ENCODE results near the gene HDDC2. TPM values are rescaled to one million over a fixed set of nuclear protein-coding genes. Genes with fewer than 3 reads are reported as not detected.

Gene HDDC2
- total RNA-seq, 2 donors from 2014 or later, result 51.5 to 74.4 TPM

DNA sequence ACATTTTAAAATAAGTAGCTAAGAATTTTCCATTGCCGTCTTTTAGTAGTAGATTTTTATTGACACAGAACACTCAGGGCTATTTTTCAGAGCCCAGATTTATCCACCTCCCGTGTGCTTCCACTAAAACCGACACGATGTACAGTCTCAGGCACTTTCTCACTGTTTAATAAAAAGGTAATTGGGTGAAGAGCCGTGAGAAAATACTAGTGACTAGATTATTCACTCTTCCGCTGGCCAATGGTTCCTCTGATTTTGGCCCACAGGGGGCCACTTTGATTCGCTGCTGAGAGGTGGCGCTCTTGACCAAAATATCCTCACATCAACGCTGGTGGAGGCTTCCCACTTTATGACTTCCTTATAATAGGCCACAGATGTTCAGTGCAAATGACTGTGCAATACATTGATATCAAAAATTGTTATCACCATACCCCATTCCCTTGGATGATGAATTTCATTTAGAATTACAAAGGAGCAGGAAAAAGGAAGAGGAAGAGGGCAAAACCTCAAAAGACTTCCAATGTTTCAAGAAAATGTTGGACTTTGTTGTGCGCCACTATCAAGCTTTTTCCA, 12.3 kb upstream of the HDDC2 start:
- Mint-ChIP-seq H3K4me1 (no peaks in the 10 kb centered on the region), H3K4me3 (no peak overlapping the region), H3K36me3 (ENCODE audit: low read depth) (no peaks in the 10 kb centered on the region), H3K9me3 (no peaks in the 10 kb centered on the region), H3K27me3 (peaks cover 5% of the 10 kb centered on the region), H3K27ac (no peak overlapping the region)
- ATAC-seq (replicated peaks), result peak; percentile 65

- peaks cover 5% of the 10 kb centered on the region for H3K27me3 Mint-ChIP-seq
- H3K4me3 Mint-ChIP-seq, result no peak overlapping the region
- H3K36me3 Mint-ChIP-seq (ENCODE audit: low read depth), result no peaks in the 10 kb centered on the region
- H3K4me1 Mint-ChIP-seq, result no peaks in the 10 kb centered on the region
- no peak for ATAC-seq (replicated peaks)
- no peaks in the 10 kb centered on the region for H3K9me3 Mint-ChIP-seq
- no peak overlapping the region for H3K27ac Mint-ChIP-seq
Measured at GRCh38 chr6:125312950-125313349, 11.2 kb upstream of the HDDC2 start.

DNA sequence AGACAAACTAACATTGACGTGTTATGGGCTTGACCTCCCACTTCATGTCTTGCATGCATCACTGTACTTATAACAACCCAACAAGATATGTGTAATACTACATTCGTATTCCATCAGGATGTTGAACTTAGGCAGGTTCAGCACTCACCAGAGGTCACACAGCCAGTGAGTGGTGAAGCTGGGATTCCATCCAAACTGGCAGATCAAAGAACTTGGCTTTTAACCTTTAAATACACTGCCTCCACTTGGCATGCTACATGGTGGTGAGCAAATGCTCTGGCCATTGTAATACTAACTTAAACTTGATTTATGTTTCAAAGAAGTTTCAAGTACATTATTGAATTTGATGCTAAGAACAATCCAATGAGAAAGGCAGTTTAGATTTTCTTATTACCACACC, 10.7 kb upstream of the HDDC2 start:
- no peaks in the 10 kb centered on the region for H3K4me1 Mint-ChIP-seq
- no peak overlapping the region for H3K27ac Mint-ChIP-seq
- H3K36me3 Mint-ChIP-seq (ENCODE audit: low read depth), result no peaks in the 10 kb centered on the region
- H3K27me3 Mint-ChIP-seq, result peaks cover 5% of the 10 kb centered on the region
- no peaks in the 10 kb centered on the region for H3K9me3 Mint-ChIP-seq
- no peak overlapping the region for H3K4me3 Mint-ChIP-seq
- ATAC-seq (replicated peaks), result no peak

GRCh38 chr6:125310994-125311649, 9.4 kb upstream of the HDDC2 start:
- Mint-ChIP-seq H3K4me3 (no peak overlapping the region), H3K9me3 (no peaks in the 10 kb centered on the region), H3K27me3 (peaks cover 5% of the 10 kb centered on the region), H3K36me3 (ENCODE audit: low read depth) (no peaks in the 10 kb centered on the region), H3K4me1 (no peaks in the 10 kb centered on the region), H3K27ac (no peak overlapping the region)
- ATAC-seq (replicated peaks), result peak; percentile 67

GRCh38 chr6:125307964-125308615, 6.3 kb upstream of the HDDC2 start:
- no peaks in the 10 kb centered on the region for H3K36me3 Mint-ChIP-seq (ENCODE audit: low read depth)
- H3K27ac Mint-ChIP-seq, result no peak overlapping the region
- H3K4me3 Mint-ChIP-seq, result no peak overlapping the region
- peaks cover 5% of the 10 kb centered on the region for H3K27me3 Mint-ChIP-seq
- peak; percentile 52 for ATAC-seq (replicated peaks)
- H3K9me3 Mint-ChIP-seq, result peaks cover 3% of the 10 kb centered on the region
- no peaks in the 10 kb centered on the region for H3K4me1 Mint-ChIP-seq

GRCh38 chr6:125307150-125307838, 5.5 kb upstream of the HDDC2 start:
- peaks cover 2% of the 10 kb centered on the region for H3K27me3 Mint-ChIP-seq
- no peak overlapping the region for H3K27ac Mint-ChIP-seq
- no peaks in the 10 kb centered on the region for H3K36me3 Mint-ChIP-seq (ENCODE audit: low read depth)
- no peak overlapping the region for H3K4me3 Mint-ChIP-seq
- no peak for ATAC-seq (replicated peaks)
- H3K4me1 Mint-ChIP-seq, result peaks cover 5% of the 10 kb centered on the region
- H3K9me3 Mint-ChIP-seq, result peaks cover 6% of the 10 kb centered on the region

GRCh38 chr6:125306756-125307149, 5.0 kb upstream of the HDDC2 start:
- H3K4me3 Mint-ChIP-seq, result no peak overlapping the region
- ATAC-seq (replicated peaks), result no peak
- H3K27ac Mint-ChIP-seq, result no peak overlapping the region
- no peaks in the 10 kb centered on the region for H3K36me3 Mint-ChIP-seq (ENCODE audit: low read depth)
- peaks cover 8% of the 10 kb centered on the region for H3K4me1 Mint-ChIP-seq
- H3K9me3 Mint-ChIP-seq, result peaks cover 8% of the 10 kb centered on the region
- H3K27me3 Mint-ChIP-seq, result no peaks in the 10 kb centered on the region

GRCh38 chr6:125304970-125305660, 3.3 kb upstream of the HDDC2 start:
- Mint-ChIP-seq H3K36me3 (ENCODE audit: low read depth) (peaks cover 11% of the 10 kb centered on the region), H3K27me3 (no peaks in the 10 kb centered on the region), H3K27ac (no peak overlapping the region)

DNA sequence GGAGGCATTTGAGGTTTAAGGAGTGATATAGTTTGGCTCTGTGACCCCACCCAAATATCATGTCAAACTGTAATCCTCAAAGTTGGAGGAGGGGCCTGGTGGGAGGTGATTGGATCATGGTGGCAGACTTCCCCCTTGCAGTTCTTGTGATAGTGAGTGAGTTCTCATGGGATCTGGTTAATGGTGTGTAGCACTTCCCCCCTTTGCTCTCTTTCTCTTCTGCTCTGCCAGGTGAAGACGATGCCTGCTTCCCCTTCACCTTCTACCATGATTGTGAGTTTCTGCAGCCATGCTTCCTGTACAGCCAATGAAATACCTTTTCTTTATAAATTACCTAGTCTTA, 1.7 kb upstream of the HDDC2 start:
- H3K36me3 Mint-ChIP-seq (ENCODE audit: low read depth), result peaks cover 28% of the 10 kb centered on the region
- no peaks in the 10 kb centered on the region for H3K27me3 Mint-ChIP-seq
- peak overlapping the region; percentile 92 for H3K4me3 Mint-ChIP-seq
- peaks cover 8% of the 10 kb centered on the region for H3K9me3 Mint-ChIP-seq
- H3K4me1 Mint-ChIP-seq, result peaks cover 23% of the 10 kb centered on the region
- peak overlapping the region; percentile 65 for H3K27ac Mint-ChIP-seq
- no peak for ATAC-seq (replicated peaks)

More at GRCh38 chr6:125304970-125305660, 3.3 kb upstream of the HDDC2 start:
- Mint-ChIP-seq H3K4me1 (peaks cover 13% of the 10 kb centered on the region), H3K4me3 (no peak overlapping the region), H3K9me3 (peaks cover 8% of the 10 kb centered on the region)
- no peak for ATAC-seq (replicated peaks)

GRCh38 chr6:125302840-125303511, 1.2 kb upstream of the HDDC2 start:
- Mint-ChIP-seq H3K9me3 (peaks cover 8% of the 10 kb centered on the region), H3K36me3 (ENCODE audit: low read depth) (peaks cover 33% of the 10 kb centered on the region), H3K27me3 (no peaks in the 10 kb centered on the region), H3K4me3 (peak overlapping the region; percentile 92), H3K4me1 (peaks cover 27% of the 10 kb centered on the region), H3K27ac (peak overlapping the region; percentile 65)
- no peak for ATAC-seq (replicated peaks)

GRCh38 chr6:125300992-125301434, 754 bp downstream of the HDDC2 start:
- Mint-ChIP-seq H3K27ac (peak overlapping the region; percentile 94), H3K4me3 (peak overlapping the region; percentile 92), H3K36me3 (ENCODE audit: low read depth) (peaks cover 52% of the 10 kb centered on the region), H3K27me3 (no peaks in the 10 kb centered on the region), H3K4me1 (peaks cover 38% of the 10 kb centered on the region), H3K9me3 (peaks cover 8% of the 10 kb centered on the region)
- no peak for ATAC-seq (replicated peaks)

GRCh38 chr6:125299257-125299656, 2.5 kb downstream of the HDDC2 start:
- Mint-ChIP-seq H3K27ac (peak overlapping the region; percentile 94), H3K36me3 (ENCODE audit: low read depth) (peaks cover 70% of the 10 kb centered on the region), H3K9me3 (peaks cover 8% of the 10 kb centered on the region), H3K4me3 (peak overlapping the region; percentile 92), H3K27me3 (no peaks in the 10 kb centered on the region), H3K4me1 (peaks cover 38% of the 10 kb centered on the region)
- ATAC-seq (replicated peaks), result peak; percentile 43

DNA sequence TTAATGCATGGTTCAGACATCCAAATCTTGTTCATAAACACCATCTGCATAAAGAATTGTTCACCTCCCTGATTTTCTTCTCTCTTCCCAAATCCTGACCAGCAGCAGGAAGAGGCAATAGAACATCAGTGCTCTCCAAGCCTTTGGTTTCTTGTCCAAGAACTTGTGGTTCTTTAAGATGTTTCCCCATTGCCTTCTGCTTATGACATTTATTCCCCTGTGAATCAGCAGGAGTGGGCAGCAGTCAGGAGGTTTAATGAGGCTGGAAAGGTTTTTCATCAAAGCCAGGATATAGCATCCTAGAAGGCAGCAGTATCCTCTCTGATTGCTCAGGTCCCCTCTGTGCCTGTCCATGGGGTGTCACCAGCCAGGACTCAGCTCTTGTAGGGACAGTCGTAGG, 5.3 kb downstream of the HDDC2 start:
- peaks cover 35% of the 10 kb centered on the region for H3K4me1 Mint-ChIP-seq
- peaks cover 98% of the 10 kb centered on the region for H3K36me3 Mint-ChIP-seq (ENCODE audit: low read depth)
- no peak for ATAC-seq (replicated peaks)
- no peaks in the 10 kb centered on the region for H3K9me3 Mint-ChIP-seq
- no peaks in the 10 kb centered on the region for H3K27me3 Mint-ChIP-seq
- no peak overlapping the region for H3K27ac Mint-ChIP-seq
- H3K4me3 Mint-ChIP-seq, result no peak overlapping the region

- Mint-ChIP-seq H3K27me3 (no peaks in the 10 kb centered on the region), H3K36me3 (ENCODE audit: low read depth) (peaks cover 100% of the 10 kb centered on the region), H3K9me3 (no peaks in the 10 kb centered on the region), H3K27ac (no peak overlapping the region), H3K4me1 (peaks cover 28% of the 10 kb centered on the region), H3K4me3 (no peak overlapping the region)
- no peak for ATAC-seq (replicated peaks)
Measured at GRCh38 chr6:125294925-125295324, 6.8 kb downstream of the HDDC2 start.

Data from activated T-helper 17 cell treated with anti-CD3 and anti-CD28 coated beads, Interleukin-2, amount 50 U/mL, for 72 hours (primary cell).